Peyer's patch (tissue), 4 donors: ENCODE results near the gene NAP1L4.

Experiments
- CTCF ChIP-seq, 6 experiments: fragments of 450-650 bp in 4 of 6; fragments of 200-600 bp in 2 of 6; sonication (generic) in 1 of 6; IDR thresholded peaks; one replicate each; pipeline ENCODE4 v1.5.1; 2017 to 2019; ENCODE audit warnings: antibody characterized with exemption in 6 of 6, mild to moderate bottlenecking in 3 of 6, moderate library complexity in 1 of 6
- POLR2A ChIP-seq, 2 donors: fragments of 450-650 bp; IDR thresholded peaks; one replicate each; pipeline ENCODE4 v1.5.1; 2017; ENCODE audit warnings: antibody characterized with exemption in 2 of 2, mild to moderate bottlenecking in 2 of 2, moderate library complexity in 2 of 2

GRCh38 chr11:2981130-2981529 is 11.0 kb downstream of the NAP1L4 start:
- TF ChIP-seq CTCF (IDR thresholded peaks at IDR 0.05), result no peak
- no peak for TF ChIP-seq POLR2A (IDR thresholded peaks at IDR 0.05)
